ENCODE measurements around the gene ATP2A1. TPM values are rescaled to one million over a fixed set of nuclear protein-coding genes. Genes with fewer than 3 reads are reported as not detected.

The ATP2A1 gene
- total and polyA plus RNA-seq, 2 of the 4 experiments (the other 2 are of a cell fraction), result under 0.01 to 0.63 TPM

GRCh38 chr16:28943281-28943680 is 65.0 kb downstream of the ATP2A1 start:
- Histone ChIP-seq H4K5ac (ENCODE audit: low read depth, low read length) (no peak overlapping the region), H2BK5ac (ENCODE audit: low read depth, low read length, poor library complexity, severe bottlenecking) (no peak overlapping the region), H3K14ac (replicated peaks; ENCODE audit: low read depth, low read length) (no peak overlapping the region), H4K91ac (ENCODE audit: insufficient read depth, low read depth, low read length) (no peak overlapping the region), H4K8ac (ENCODE audit: low read depth in 2 of 2, low read length in 2 of 2) (no peak overlapping the region), H3K4me2 (ENCODE audit: low read depth, low read length) (no peak overlapping the region), H2BK120ac (ENCODE audit: low read depth, low read length) (no peak overlapping the region), H3K56ac (ENCODE audit: extremely low read depth, insufficient read depth, low read length) (no peak overlapping the region), H3K9me1 (ENCODE audit: insufficient read depth, low read length) (peaks cover 4% of the 10 kb centered on the region; the same call in 1 of the 2 replicates), H3K9ac (ENCODE audit: low read depth, low read length) (no peak overlapping the region), H4K20me1 (ENCODE audit: insufficient read depth, low read length) (no peaks in the 10 kb centered on the region), H3K4me1 (ENCODE audit: control insufficient read depth, insufficient read depth, low read length) (peaks cover 4% of the 10 kb centered on the region), H2AK5ac (ENCODE audit: low read depth, low read length) (no peak overlapping the region), H3K4ac (ENCODE audit: low read depth, low read length) (no peak overlapping the region), H2BK20ac (ENCODE audit: low read depth, low read length) (no peak overlapping the region), H2BK15ac (ENCODE audit: low read depth, low read length) (no peak overlapping the region), H3K27me3 (ENCODE audit: control insufficient read depth, insufficient read depth, low read length) (no peaks in the 10 kb centered on the region), H3K27ac (ENCODE audit: insufficient read depth, low read length) (no peak overlapping the region), H3K36me3 (ENCODE audit: control insufficient read depth, insufficient read depth, low read length) (no peaks in the 10 kb centered on the region), H2AFZ (replicated peaks; ENCODE audit: low read length, poor library complexity) (no peak overlapping the region), H3K18ac (ENCODE audit: low read depth, low read length) (no peak overlapping the region), H3K9me3 (ENCODE audit: control insufficient read depth, insufficient read depth, low read length) (no peaks in the 10 kb centered on the region), H3K79me1 (ENCODE audit: low read depth in 1 of 2, low read length in 2 of 2) (no peaks in the 10 kb centered on the region; a peak in 1 of 4 replicates), H2AK9ac (replicated peaks; ENCODE audit: low read depth, low read length, poor library complexity) (no peak overlapping the region), H3K4me3 (ENCODE audit: insufficient read depth, low read depth, low read length) (no peak overlapping the region), H3K23ac (ENCODE audit: low read depth, low read length) (no peak overlapping the region)
- no peak for TF ChIP-seq CHD1 (IDR thresholded peaks at IDR 0.05; ENCODE audit: low read depth, low read length)
- no peak for DNase-seq
- no peak for ATAC-seq (ENCODE audit: low read depth)
- BruUV-seq (replicated peaks), result no TSS peak
- dilution Hi-C loops (cut with HindIII; ENCODE audit: low sequenced_read_pairs, unreplicated experiment) (no loop called here), intact Hi-C loops (cut with micrococcal nuclease) (no loop called here), in situ Hi-C loops (cut with MboI; ENCODE audit: low sequenced_read_pairs) (loop anchor here (5.0 kb wide), 1 partner anchor 121 kb away; the partner anchor contains the start of gene ATXN2L)
- ChIA-PET POLR2A (ENCODE audit: unreplicated experiment) (interaction anchor here (0.5 to 0.6 kb wide), 2 partner anchors 17 to 25 kb away, joined by 4 to 9 read pairs; no protein-coding TSS in a partner anchor), CTCF (no interaction called here)
